ENCODE measurements around the gene MTRFR. TPM values are rescaled to one million over a fixed set of nuclear protein-coding genes. Genes with fewer than 3 reads are reported as not detected.

The MTRFR gene
- total RNA-seq, 1 experiment from 2014 or later, result 21.9 TPM

DNA sequence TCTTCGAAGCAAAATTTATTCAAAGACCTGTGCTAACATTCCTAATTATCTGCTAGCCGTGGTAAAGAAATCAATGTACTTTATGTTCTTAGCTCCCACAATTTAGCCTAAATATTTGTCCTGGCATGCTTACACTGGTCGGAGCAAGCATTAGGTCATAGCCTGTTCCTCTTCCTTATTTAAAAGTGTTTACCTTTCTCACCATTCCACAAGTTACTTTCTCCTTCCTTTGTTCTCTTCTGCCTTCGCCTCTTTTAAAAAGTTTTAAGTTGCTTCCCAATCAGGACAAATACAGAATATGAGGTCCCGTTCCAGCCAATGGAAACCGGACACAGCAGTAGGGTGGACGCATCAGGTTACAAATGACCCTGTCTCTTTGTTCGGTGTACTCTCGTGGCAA, 26.8 kb downstream of the MTRFR start:
- Histone ChIP-seq H3K4me1 (ENCODE audit: insufficient read depth, low read length, poor library complexity, severe bottlenecking) (peaks cover 5% of the 10 kb centered on the region), H3K4me3 (ENCODE audit: low read depth, low read length, poor library complexity, severe bottlenecking) (no peak overlapping the region), H3K27me3 (replicated peaks; ENCODE audit: insufficient read depth, low read depth, low read length, poor library complexity) (no peaks in the 10 kb centered on the region), H3K9me3 (ENCODE audit: low read depth, low read length, poor library complexity, severe bottlenecking) (no peaks in the 10 kb centered on the region), H3K36me3 (ENCODE audit: insufficient read depth, low read length, poor library complexity, severe bottlenecking) (peaks cover 43% of the 10 kb centered on the region), H3K27ac (ENCODE audit: low read depth, low read length, poor library complexity, severe bottlenecking) (no peak overlapping the region)
- TF ChIP-seq, protein P1, sequence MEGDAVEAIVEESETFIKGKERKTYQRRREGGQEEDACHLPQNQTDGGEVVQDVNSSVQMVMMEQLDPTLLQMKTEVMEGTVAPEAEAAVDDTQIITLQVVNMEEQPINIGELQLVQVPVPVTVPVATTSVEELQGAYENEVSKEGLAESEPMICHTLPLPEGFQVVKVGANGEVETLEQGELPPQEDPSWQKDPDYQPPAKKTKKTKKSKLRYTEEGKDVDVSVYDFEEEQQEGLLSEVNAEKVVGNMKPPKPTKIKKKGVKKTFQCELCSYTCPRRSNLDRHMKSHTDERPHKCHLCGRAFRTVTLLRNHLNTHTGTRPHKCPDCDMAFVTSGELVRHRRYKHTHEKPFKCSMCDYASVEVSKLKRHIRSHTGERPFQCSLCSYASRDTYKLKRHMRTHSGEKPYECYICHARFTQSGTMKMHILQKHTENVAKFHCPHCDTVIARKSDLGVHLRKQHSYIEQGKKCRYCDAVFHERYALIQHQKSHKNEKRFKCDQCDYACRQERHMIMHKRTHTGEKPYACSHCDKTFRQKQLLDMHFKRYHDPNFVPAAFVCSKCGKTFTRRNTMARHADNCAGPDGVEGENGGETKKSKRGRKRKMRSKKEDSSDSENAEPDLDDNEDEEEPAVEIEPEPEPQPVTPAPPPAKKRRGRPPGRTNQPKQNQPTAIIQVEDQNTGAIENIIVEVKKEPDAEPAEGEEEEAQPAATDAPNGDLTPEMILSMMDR (conservative IDR thresholded peaks at IDR 0.05; ENCODE audit: low read depth, low read length), result no peak
- CTCF ChIA-PET, result no interaction called here
- intact Hi-C loops (cut with micrococcal nuclease; ENCODE audit: unreplicated experiment), result no loop called here
- no peak for DNase-seq (ENCODE audit: low spot score)
- POLR2A ChIA-PET (ENCODE audit: low non-redundant PET), result no interaction called here
- no TSS peak for BruUV-seq (replicated peaks)

DNA sequence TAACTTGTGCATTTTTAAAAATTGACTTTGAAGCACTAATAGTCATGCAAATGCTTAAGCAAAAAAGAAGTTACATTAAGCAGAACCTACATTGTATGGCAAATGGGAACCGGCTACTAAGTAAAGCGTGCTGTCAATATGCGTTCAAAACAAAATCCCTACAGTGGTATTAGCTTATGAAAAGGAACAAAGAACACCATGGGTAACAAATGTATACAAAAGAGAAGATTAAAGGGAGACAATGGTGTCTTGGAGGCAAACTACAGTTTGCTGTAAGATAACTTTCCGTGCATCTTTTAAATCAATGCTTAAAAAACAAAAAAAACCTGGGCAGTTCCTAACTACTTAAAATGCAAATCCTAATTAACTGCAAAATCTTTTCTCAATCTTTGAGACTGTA, 28.0 kb downstream of the MTRFR start:
- POLR2A ChIA-PET (ENCODE audit: low non-redundant PET), result interaction anchor here (0.6 kb wide), 1 partner anchor 385 kb away, joined by 17 read pairs; no protein-coding TSS in a partner anchor
- BruUV-seq (replicated peaks), result TSS peak; percentile 70
- Histone ChIP-seq H3K27me3 (replicated peaks; ENCODE audit: insufficient read depth, low read depth, low read length, poor library complexity) (no peaks in the 10 kb centered on the region), H3K4me3 (ENCODE audit: low read depth, low read length, poor library complexity, severe bottlenecking) (no peak overlapping the region), H3K4me1 (ENCODE audit: insufficient read depth, low read length, poor library complexity, severe bottlenecking) (peaks cover 5% of the 10 kb centered on the region), H3K9me3 (ENCODE audit: low read depth, low read length, poor library complexity, severe bottlenecking) (no peaks in the 10 kb centered on the region), H3K36me3 (ENCODE audit: insufficient read depth, low read length, poor library complexity, severe bottlenecking) (peaks cover 36% of the 10 kb centered on the region), H3K27ac (ENCODE audit: low read depth, low read length, poor library complexity, severe bottlenecking) (no peak overlapping the region)
- no peak for DNase-seq (ENCODE audit: low spot score)
- intact Hi-C loops (cut with micrococcal nuclease; ENCODE audit: unreplicated experiment), result no loop called here
- CTCF ChIA-PET, result no interaction called here
- no peak for TF ChIP-seq EZH2 (IDR thresholded peaks at IDR 0.05; ENCODE audit: borderline replicate concordance, low read depth, low read length, poor library complexity, severe bottlenecking)
- TF ChIP-seq, protein P1 (conservative IDR thresholded peaks at IDR 0.05; ENCODE audit: low read depth, low read length), result no peak

DNA sequence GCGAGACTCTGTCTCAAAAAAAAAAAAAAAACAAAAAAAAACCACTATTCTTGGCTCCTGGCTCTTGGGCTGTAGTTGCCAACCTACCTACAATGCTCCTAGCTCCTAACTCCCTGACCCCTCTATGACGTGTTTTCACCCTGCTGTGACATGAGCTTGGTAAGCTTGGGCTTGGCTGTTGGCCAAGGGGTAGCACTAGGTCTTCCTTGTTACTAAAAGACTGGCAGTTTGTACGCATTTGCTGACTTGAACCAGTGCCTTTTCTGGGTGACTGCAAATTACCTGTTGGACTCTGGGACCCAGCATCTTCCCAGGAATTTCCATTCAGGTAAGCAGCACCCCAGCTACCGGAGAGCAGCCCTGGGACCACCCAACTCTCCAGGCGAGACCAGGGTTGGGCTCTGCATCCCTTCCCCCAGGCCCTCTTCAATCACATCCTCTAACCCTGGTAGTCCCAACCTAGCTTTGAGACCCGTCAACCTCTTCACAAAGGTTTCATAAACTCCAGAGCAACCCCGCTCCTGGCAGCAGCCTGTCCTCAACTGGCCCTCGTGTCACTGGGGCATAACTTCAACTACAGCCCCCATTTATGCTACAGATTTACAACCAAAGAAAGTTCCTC, 30.1 kb downstream of the MTRFR start:
- ChIA-PET CTCF (no interaction called here), POLR2A (ENCODE audit: low non-redundant PET) (no interaction called here)
- Histone ChIP-seq H3K36me3 (ENCODE audit: insufficient read depth, low read length, poor library complexity, severe bottlenecking) (peaks cover 20% of the 10 kb centered on the region), H3K4me1 (ENCODE audit: insufficient read depth, low read length, poor library complexity, severe bottlenecking) (peaks cover 5% of the 10 kb centered on the region), H3K4me3 (ENCODE audit: low read depth, low read length, poor library complexity, severe bottlenecking) (no peak overlapping the region), H3K27ac (ENCODE audit: low read depth, low read length, poor library complexity, severe bottlenecking) (no peak overlapping the region), H3K27me3 (replicated peaks; ENCODE audit: insufficient read depth, low read depth, low read length, poor library complexity) (no peaks in the 10 kb centered on the region), H3K9me3 (ENCODE audit: low read depth, low read length, poor library complexity, severe bottlenecking) (no peaks in the 10 kb centered on the region)
- intact Hi-C loops (cut with micrococcal nuclease; ENCODE audit: unreplicated experiment), result no loop called here
- TF ChIP-seq, protein P1 (conservative IDR thresholded peaks at IDR 0.05; ENCODE audit: low read depth, low read length), result no peak
- no peak for TF ChIP-seq EZH2 (IDR thresholded peaks at IDR 0.05; ENCODE audit: borderline replicate concordance, low read depth, low read length, poor library complexity, severe bottlenecking)
- no TSS peak for BruUV-seq (replicated peaks)
- peak; percentile 62 for DNase-seq (ENCODE audit: low spot score)

Data from A673 (cell line).